ENCODE results near the gene LRRC4C.

GRCh38 chr11:40405614-40406013 is 1053.8 kb downstream of the LRRC4C start:
- TF ChIP-seq POLR2AphosphoS5 (IDR thresholded peaks at IDR 0.05; ENCODE audit: low read depth, low read length): no peak
- no peak for TF ChIP-seq TAF1 (IDR thresholded peaks at IDR 0.05; ENCODE audit: borderline replicate concordance, low read depth, low read length)
- TF ChIP-seq POLR2A (IDR thresholded peaks at IDR 0.05; ENCODE audit: low read depth, low read length): no peak

Data from GM12892 (cell line).